CD1c-positive myeloid dendritic cell (primary cell): ENCODE data around the gene BRAT1.

Source experiments
- DNase-seq: peaks from one replicate; pipeline ENCODE4 v3.0.0-alpha.2; 2016; ENCODE audit errors: extremely low spot score

BRAT1 gene

DNA sequence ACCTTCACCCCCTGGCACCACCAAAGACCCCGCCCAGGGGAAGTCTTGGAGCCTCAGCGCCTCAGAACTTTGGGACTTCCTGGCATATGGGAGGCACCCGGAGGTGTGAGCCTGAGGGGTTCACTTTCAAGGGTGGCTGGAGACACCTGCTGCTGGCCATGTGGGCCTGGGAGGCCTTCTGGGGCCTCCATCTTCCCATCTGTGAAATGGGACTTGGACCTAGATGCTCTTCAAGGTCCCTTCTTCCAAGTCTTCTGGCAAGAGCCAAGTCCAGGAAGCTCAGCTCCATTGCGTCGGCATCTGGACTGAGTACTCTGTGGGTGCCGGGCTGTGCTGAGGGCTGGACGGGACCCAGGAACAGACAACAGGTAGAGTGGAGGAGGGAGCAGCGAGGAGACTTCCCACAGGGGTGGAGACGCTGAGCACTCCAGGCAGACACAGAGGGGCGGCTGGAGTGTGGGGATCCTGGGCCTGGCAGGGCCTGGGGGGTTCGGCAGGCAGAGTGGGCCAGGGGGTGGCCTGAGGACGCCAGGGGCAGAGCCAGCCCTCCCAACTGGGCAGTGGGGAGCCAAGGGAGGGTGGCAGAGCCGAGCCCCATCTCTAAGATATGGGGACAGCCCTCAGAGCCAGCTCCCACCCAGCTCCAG, 45.1 kb downstream of the BRAT1 start:
- no peak for DNase-seq

DNA sequence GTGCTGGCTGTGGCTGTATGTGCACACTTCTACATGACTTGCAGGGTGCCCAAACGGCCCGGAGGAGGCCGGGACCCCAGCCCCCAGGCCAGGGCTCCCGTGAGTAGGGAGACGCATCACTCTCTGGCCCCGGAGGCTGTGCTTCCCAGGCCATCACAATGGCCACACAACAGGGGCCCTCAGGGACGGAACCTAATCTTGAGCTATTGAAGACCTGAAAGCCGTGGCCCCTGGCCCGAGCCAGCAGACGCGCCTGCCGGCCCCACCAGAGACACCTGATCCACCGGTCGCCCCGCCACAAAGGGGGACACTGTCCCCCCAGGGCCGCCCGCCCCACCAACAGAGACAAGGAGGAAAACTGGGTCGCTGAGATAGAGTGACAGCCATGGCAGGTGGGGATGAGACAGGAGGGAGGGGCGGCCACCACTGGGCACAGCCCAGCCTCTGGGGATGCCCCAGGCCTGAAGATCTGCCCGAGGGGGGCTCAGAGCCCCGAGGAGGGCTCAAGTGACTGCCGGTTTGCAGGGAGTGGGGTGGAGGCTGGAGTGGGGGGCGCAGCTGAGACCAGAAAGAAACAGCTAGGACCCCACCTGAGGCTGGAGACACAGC, 45.9 kb downstream of the BRAT1 start:
- DNase-seq = no peak

- DNase-seq = peak; percentile 80
Observed at GRCh38 chr7:2508327-2509215, 46.8 kb downstream of the BRAT1 start.

DNA sequence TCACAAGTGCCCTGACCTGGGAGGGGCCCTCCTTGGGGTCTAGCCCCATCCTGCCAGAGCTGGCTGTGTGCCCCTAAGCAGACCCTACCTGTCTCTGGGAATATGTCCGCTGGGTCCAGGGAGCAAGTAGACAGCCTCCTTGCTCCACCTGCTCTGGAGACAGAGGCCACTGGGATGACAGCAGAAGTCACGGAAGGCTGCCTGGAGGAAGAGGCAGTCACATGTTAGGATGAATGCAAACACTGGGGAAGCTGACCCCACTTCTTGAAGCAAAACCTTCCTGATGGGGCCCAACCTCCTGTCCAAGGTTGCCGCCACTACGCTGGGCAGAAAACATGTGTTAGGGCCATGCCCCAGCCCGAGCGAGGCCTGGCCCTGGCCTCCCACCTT, 47.4 kb downstream of the BRAT1 start:
- DNase-seq = no peak

GRCh38 chr7:2507208-2507916, 48.0 kb downstream of the BRAT1 start:
- DNase-seq = no peak

GRCh38 chr7:2505401-2505800, 49.9 kb downstream of the BRAT1 start:
- no peak for DNase-seq

DNA sequence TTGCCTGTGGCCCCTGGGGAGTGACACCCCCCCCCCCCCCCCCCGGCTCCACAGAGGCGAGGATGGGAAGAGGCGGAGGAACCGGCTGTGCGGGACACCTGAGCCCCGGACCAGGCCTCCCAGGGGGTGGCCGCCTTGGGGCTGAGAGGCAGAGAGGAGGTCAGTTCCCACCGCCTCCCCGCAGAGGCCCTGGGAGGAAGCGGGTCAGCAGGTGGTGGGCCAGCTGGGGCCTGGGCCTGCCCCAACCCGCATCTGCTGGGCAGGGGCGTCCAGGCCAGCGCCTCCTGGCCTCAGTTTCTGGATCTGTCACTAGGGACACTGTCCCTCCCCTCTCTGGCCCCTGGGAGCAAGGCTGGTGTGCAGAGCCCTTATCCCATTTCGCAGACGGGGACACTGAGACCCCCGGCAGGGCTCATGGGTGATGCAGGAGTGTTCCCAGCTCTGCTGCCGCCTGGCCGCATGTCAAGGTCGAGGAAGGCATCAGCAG, 50.4 kb downstream of the BRAT1 start:
- no peak for DNase-seq

DNA sequence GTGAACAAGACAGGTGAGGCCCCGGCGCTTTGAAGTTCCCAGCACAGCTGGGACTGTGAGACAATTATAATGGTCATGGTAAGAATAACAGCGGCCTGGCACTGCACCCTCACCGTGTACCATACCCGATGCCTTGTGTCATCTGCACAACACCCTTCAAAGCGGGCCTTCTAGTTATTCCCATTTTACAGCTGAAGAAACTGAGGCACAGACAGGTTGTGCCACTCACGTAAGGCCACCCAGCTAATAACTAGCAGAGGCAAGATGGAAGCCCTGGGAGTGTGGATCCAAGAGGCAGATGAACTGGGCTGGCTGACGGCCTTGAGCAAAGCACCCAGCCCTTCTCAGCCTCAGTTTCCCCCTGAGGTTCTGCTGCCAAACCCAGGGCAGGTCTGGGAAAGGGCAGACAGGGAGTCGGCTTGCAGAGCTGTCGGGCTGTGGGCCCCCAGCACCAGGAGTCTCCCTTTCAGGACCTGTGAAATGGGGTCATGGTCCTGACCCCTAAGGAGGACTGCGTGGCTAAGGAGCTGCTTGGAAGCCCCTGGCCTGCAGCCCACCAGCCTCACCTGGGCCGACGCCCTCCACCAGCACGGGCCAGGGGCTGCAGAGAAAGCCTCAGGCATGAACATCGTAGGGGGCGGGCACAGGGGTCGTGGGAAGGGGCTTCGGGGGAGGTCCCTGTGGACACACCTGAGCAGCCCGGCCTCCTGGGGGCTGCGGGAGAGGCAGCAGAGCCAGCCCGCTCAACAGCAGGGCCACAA, 51.0 kb downstream of the BRAT1 start:
- DNase-seq = no peak

DNA sequence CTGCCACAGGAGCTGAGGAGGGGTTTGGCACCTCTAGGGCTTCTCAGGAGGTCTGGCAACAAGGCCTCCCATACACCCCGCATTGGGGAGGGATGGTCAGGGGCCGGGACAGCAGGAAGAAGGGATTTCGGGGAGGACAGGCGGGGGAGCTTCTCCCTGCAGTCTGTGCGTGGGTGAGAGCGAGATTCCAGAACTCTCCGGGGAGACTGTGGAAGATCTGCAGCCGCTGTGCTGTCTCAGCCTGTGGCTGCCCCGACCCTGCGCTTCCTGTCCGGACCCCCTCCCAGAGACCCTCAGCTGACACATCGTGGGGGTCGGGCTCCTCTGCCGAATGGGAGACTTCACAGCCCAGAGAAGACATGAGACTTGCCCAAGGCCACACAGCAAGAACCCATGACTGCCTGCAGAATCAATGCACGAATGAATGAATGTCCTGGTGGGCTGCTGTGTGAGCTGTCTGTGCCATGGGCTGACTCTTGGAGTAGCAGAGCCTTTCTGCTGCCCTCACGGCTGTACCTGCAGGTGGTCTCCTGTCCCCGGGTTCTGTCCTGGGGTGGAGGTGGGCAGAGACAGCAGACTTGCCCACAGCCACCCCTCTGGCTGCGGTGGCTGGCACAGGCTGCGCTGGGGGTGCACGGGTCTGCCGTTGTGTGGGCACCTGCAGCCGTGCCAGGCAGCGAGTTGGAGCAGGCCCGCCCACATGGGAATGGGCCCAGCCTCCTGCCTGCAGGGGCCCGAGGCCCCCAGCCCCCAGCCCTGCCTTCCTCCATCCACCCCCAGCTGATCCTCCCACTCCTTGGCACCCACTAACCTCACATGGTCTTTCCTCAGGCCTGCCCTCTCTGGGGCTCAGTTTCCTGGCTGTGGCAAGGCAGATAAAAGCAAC, 52.0 kb downstream of the BRAT1 start:
- no peak for DNase-seq

GRCh38 chr7:2502647-2502966, 52.7 kb downstream of the BRAT1 start:
- DNase-seq = no peak

DNA sequence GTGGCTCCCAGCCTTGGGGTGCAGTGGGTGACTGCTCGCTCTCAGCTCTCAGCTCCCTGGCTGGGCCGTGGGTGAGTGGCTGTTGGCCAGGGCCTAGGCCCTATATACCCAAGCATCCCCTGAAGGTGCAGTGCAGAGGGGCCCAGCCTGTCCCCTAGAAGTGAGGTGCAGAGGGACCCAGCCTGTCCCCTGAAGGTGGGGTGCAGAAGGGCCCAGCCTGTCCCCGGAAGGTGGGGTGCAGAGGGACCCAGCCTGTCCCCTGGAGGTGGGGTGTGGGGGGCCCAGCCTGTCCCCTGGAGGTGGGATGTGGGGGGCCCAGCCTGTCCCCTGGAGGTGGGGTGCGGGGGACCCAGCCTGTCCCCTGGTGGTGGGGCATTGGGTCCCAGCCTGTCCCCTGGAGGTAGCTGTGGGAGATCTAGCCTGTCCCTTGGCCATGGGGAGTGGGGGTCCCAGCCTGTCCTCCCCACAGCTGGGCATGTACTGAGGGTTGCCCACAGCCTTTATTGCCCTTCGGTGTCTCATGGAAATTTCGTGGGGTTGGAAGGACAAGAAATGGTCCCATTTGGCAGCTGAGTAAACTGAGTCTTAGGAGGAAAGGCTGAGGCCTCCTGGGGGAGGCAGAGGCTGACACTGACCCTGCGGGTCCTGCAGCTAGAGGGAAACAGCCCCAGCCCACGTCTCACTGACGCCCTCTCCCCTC, 53.2 kb downstream of the BRAT1 start:
- no peak for DNase-seq

GRCh38 chr7:2500701-2501100, 54.6 kb downstream of the BRAT1 start:
- DNase-seq = no peak

GRCh38 chr7:2499719-2500430, 55.4 kb downstream of the BRAT1 start:
- no peak for DNase-seq

GRCh38 chr7:2499181-2499580, 56.1 kb downstream of the BRAT1 start:
- no peak for DNase-seq

- no peak for DNase-seq
Observed at GRCh38 chr7:2498708-2499107, 56.6 kb downstream of the BRAT1 start.

- no peak for DNase-seq
Observed at GRCh38 chr7:2497500-2498336, 57.6 kb downstream of the BRAT1 start.

DNA sequence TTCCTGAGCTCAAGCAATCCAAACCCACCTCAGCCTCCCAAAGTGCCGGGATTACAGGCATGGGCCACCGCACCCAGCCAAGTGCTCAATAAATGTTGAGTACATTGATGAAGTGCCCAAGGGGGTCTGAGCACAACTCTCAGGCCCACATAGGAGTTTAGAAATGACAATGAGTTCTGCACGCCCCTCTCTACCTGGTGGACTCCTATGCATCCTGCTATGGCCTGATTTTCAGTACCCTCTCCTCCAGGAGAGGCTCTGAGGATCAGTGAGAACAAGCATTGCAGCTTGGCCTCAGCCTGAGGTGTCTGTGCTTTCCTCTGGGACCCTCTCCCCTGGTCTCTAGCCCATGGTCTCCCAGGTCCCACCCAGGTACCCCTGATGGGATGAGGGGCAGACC, 58.3 kb downstream of the BRAT1 start:
- DNase-seq = no peak

DNA sequence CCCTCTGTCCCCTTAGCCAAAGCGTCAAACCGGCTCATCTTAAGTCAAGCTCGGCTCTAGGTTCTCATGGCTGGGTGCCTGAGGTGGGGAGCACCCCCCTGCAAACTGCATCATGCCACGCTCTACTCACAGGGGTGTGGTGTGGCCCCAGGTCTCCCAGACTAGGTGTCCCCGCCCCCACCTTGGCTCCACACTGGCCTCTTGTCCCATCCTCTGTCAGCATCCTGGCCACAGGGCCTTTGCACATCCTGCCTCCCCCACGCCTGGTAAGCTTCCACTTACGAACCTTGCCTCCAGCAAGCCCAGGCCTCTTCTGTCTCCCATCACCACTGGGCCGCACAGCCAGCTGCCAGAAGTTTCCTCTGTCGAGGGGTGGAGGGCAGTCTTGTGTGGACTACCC, 58.9 kb downstream of the BRAT1 start:
- DNase-seq = no peak
